HepG2 (cell line): ENCODE results near the gene PMS1. TPM values are rescaled to one million over a fixed set of nuclear protein-coding genes. Genes with fewer than 3 reads are reported as not detected.
A peak's percentile ranks its signal among the peaks of the same experiment; 100 is the strongest.

Experiments used
- ATF7 ChIP-seq, 2 experiments: fragments of 450-650 bp in 1 of 2; sonication (generic) in 1 of 2; formaldehyde crosslinking in 1 of 2; IDR thresholded peaks; 2 replicates each; pipeline versions ENCODE4 v1.4.0 to v1.6.1; 2016 to 2020; ENCODE audit warnings: antibody characterized with exemption in 1 of 2, mild to moderate bottlenecking in 1 of 2, missing genetic modification reagents in 1 of 2
- DMTF1 ChIP-seq: sonication (generic); formaldehyde crosslinking; IDR thresholded peaks from 2 replicates; pipeline ENCODE4 v1.4.0; 2020; ENCODE audit warnings: mild to moderate bottlenecking, missing genetic modification reagents
- HMGA1 ChIP-seq: sonication (generic); formaldehyde crosslinking; conservative IDR thresholded peaks from 2 replicates; pipeline ENCODE4 v1.4.0; 2020; ENCODE audit warnings: missing genetic modification reagents
- HNRNPK ChIP-seq: fragments of 200-400 bp; formaldehyde crosslinking; IDR thresholded peaks from 2 replicates; pipeline ENCODE4 v1.6.1; 2018; ENCODE audit warnings: low read length, low read depth, moderate library complexity, mild to moderate bottlenecking; ENCODE audit not compliant: poor library complexity, severe bottlenecking
- JUNB ChIP-seq: sonication (generic); formaldehyde crosslinking; IDR thresholded peaks from 2 replicates; pipeline ENCODE4 v1.8.0; 2022; ENCODE audit warnings: missing genetic modification reagents, mild to moderate bottlenecking, borderline replicate concordance
- SRY ChIP-seq: sonication (generic); formaldehyde crosslinking; IDR thresholded peaks from 2 replicates; pipeline ENCODE4 v1.8.0; 2022; ENCODE audit warnings: mild to moderate bottlenecking, missing genetic modification reagents
- TOE1 ChIP-seq: sonication (generic); formaldehyde crosslinking; IDR thresholded peaks from 2 replicates; pipeline ENCODE4 v1.4.0; 2020; ENCODE audit warnings: mild to moderate bottlenecking, missing genetic modification reagents
- WIZ ChIP-seq: sonication (generic); formaldehyde crosslinking; IDR thresholded peaks from 2 replicates; pipeline ENCODE4 v1.5.1; 2020; ENCODE audit warnings: mild to moderate bottlenecking, missing genetic modification reagents
- ZNF280B ChIP-seq: sonication (generic); formaldehyde crosslinking; IDR thresholded peaks from 2 replicates; pipeline ENCODE4 v1.5.0; 2020; ENCODE audit warnings: missing genetic modification reagents, mild to moderate bottlenecking, borderline replicate concordance
- ZNF546 ChIP-seq: sonication (generic); formaldehyde crosslinking; conservative IDR thresholded peaks from 2 replicates; pipeline ENCODE4 v1.8.1; 2023; ENCODE audit warnings: mild to moderate bottlenecking, missing genetic modification reagents
- ZNF709 ChIP-seq: sonication (generic); formaldehyde crosslinking; IDR thresholded peaks from 2 replicates; pipeline ENCODE4 v1.5.0; 2020; ENCODE audit warnings: mild to moderate bottlenecking, missing genetic modification reagents
- polyA plus RNA-seq, 8 experiments: library from polyadenylated mRNA; depleted of rRNA in 3 of 8; stranded (reverse) in 7 of 8; unstranded in 1 of 8; fragments of >200 nt; fragmentation: Illumina TruSeq in 4 of 8; extraction: Trizol in 4 of 8; gene quantifications; 2 replicates each; pipeline versions ENCODE4 v1.2.1 to v1.2.3, GENCODE V29; 2011 to 2016; ENCODE audit warnings: low read depth in 4 of 8, missing spikeins in 1 of 8, mixed read lengths in 1 of 8; ENCODE audit not compliant: insufficient read depth in 1 of 8
- total RNA-seq, 5 experiments: library from RNA; depleted of rRNA; stranded (reverse); fragments of >200 nt; fragmentation: Illumina TruSeq; extraction: Trizol; gene quantifications; 2 replicates each; pipeline ENCODE4 v1.2.3, GENCODE V29; 2016; ENCODE audit warnings: low read depth in 1 of 5
- TF ChIP-seq, protein P1 (sequence below): sonication (generic); formaldehyde crosslinking; IDR thresholded peaks from one replicate; pipeline ENCODE4 v1.5.1; 2020; ENCODE audit warnings: mild to moderate bottlenecking, missing genetic modification reagents; ENCODE audit errors: not compliant biosample characterization
- TF ChIP-seq, protein P2 (sequence below): sonication (generic); formaldehyde crosslinking; IDR thresholded peaks from 2 replicates; pipeline ENCODE4 v1.4.0; 2020; ENCODE audit warnings: missing genetic modification reagents

PMS1 gene
- total and polyA plus RNA-seq, 2 of the 13 experiments (the other 11 are each of a cell fraction or from before 2014, with no cell fraction given): 14.6 to 39.9 TPM

- TF ChIP-seq, protein P1, sequence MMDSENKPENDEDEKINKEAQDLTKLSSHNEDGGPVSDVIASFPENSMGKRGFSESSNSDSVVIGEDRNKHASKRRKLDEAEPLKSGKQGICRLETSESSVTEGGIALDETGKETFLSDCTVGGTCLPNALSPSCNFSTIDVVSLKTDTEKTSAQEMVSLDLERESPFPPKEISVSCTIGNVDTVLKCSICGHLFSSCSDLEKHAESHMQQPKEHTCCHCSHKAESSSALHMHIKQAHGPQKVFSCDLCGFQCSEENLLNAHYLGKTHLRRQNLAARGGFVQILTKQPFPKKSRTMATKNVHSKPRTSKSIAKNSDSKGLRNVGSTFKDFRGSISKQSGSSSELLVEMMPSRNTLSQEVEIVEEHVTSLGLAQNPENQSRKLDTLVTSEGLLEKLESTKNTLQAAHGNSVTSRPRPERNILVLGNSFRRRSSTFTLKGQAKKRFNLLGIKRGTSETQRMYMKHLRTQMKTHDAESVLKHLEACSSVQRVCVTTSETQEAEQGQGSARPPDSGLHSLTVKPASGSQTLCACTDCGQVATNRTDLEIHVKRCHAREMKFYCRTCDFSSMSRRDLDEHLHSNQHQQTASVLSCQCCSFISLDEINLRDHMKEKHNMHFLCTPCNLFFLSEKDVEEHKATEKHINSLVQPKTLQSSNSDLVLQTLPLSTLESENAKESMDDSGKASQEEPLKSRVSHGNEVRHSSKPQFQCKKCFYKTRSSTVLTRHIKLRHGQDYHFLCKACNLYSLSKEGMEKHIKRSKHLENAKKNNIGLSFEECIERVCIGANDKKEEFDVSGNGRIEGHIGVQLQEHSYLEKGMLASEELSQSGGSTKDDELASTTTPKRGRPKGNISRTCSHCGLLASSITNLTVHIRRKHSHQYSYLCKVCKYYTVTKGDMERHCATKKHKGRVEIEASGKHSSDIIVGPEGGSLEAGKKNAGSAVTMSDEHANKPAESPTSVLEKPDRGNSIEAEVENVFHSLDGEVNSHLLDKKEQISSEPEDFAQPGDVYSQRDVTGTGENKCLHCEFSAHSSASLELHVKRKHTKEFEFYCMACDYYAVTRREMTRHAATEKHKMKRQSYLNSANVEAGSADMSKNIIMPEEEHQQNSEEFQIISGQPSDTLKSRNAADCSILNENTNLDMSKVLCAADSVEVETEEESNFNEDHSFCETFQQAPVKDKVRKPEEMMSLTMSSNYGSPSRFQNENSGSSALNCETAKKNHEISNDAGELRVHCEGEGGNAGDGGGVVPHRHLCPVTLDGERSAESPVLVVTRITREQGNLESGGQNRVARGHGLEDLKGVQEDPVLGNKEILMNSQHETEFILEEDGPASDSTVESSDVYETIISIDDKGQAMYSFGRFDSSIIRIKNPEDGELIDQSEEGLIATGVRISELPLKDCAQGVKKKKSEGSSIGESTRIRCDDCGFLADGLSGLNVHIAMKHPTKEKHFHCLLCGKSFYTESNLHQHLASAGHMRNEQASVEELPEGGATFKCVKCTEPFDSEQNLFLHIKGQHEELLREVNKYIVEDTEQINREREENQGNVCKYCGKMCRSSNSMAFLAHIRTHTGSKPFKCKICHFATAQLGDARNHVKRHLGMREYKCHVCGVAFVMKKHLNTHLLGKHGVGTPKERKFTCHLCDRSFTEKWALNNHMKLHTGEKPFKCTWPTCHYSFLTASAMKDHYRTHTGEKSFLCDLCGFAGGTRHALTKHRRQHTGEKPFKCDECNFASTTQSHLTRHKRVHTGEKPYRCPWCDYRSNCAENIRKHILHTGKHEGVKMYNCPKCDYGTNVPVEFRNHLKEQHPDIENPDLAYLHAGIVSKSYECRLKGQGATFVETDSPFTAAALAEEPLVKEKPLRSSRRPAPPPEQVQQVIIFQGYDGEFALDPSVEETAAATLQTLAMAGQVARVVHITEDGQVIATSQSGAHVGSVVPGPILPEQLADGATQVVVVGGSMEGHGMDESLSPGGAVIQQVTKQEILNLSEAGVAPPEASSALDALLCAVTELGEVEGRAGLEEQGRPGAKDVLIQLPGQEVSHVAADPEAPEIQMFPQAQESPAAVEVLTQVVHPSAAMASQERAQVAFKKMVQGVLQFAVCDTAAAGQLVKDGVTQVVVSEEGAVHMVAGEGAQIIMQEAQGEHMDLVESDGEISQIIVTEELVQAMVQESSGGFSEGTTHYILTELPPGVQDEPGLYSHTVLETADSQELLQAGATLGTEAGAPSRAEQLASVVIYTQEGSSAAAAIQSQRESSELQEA (CRISPR knock-in tag): no peak
- TF ChIP-seq ZNF546 (CRISPR knock-in tag): no peak
- no peak for TF ChIP-seq WIZ (CRISPR knock-in tag)
- no peak for TF ChIP-seq DMTF1 (CRISPR knock-in tag)
- TF ChIP-seq, protein P2, sequence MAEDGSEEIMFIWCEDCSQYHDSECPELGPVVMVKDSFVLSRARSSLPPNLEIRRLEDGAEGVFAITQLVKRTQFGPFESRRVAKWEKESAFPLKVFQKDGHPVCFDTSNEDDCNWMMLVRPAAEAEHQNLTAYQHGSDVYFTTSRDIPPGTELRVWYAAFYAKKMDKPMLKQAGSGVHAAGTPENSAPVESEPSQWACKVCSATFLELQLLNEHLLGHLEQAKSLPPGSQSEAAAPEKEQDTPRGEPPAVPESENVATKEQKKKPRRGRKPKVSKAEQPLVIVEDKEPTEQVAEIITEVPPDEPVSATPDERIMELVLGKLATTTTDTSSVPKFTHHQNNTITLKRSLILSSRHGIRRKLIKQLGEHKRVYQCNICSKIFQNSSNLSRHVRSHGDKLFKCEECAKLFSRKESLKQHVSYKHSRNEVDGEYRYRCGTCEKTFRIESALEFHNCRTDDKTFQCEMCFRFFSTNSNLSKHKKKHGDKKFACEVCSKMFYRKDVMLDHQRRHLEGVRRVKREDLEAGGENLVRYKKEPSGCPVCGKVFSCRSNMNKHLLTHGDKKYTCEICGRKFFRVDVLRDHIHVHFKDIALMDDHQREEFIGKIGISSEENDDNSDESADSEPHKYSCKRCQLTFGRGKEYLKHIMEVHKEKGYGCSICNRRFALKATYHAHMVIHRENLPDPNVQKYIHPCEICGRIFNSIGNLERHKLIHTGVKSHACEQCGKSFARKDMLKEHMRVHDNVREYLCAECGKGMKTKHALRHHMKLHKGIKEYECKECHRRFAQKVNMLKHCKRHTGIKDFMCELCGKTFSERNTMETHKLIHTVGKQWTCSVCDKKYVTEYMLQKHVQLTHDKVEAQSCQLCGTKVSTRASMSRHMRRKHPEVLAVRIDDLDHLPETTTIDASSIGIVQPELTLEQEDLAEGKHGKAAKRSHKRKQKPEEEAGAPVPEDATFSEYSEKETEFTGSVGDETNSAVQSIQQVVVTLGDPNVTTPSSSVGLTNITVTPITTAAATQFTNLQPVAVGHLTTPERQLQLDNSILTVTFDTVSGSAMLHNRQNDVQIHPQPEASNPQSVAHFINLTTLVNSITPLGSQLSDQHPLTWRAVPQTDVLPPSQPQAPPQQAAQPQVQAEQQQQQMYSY (CRISPR knock-in tag): no peak
- no peak for TF ChIP-seq ZNF709 (CRISPR knock-in tag)
- TF ChIP-seq SRY (CRISPR knock-in tag): no peak
- no peak for TF ChIP-seq TOE1 (CRISPR knock-in tag)
- no peak for TF ChIP-seq HMGA1 (CRISPR knock-in tag)
- TF ChIP-seq JUNB: no peak
- no peak for TF ChIP-seq HNRNPK
- TF ChIP-seq ZNF280B (CRISPR knock-in tag): no peak
- TF ChIP-seq ATF7 (IDR thresholded peaks at IDR 0.05): peak; percentile 25; the same call in 1 of the 2 replicates
- TF ChIP-seq ATF7 (CRISPR knock-in tag; IDR thresholded peaks at IDR 0.05): no peak
Observed at GRCh38 chr2:189783451-189783926, 761 bp upstream of the PMS1 start (continued).
